PC-3 (cell line): ENCODE measurements around the gene CHAD.

Experiments used
- CTCF ChIP-seq: fragments of 300-600 bp; sonication (generic); conservative IDR thresholded peaks from 2 replicates; pipeline ENCODE4 v1.5.1; 2017; ENCODE audit warnings: antibody characterized with exemption, low read depth, mild to moderate bottlenecking, low read length
- EZH2 ChIP-seq: fragments of 300-600 bp; sonication (generic); IDR thresholded peaks from one replicate; pipeline ENCODE4 v1.6.1; 2017; ENCODE audit warnings: antibody characterized with exemption, mild to moderate bottlenecking, low read length; ENCODE audit not compliant: unreplicated experiment
- EZH2phosphoT487 ChIP-seq: fragments of 300-600 bp; sonication (generic); IDR thresholded peaks from 2 replicates; pipeline ENCODE4 v1.6.1; 2018; ENCODE audit warnings: mild to moderate bottlenecking, antibody characterized with exemption, low read length, borderline replicate concordance

GRCh38 chr17:50514388-50514787 is 45.7 kb upstream of the CHAD start:
- TF ChIP-seq CTCF (no peak), EZH2 (no peak), EZH2phosphoT487 (no peak)
